ACC112 (cell line): ENCODE data around the gene PARM1.

Experiments used
- H2AFZ ChIP-seq: fragments of 200-600 bp; sonication (generic); one replicate; pipeline ENCODE4 v1.6.0; 2017; ENCODE audit warnings: antibody characterized with exemption, low read length; ENCODE audit not compliant: unreplicated experiment
- H3K27ac ChIP-seq: fragments of 200-600 bp; sonication (generic); 2 replicates; pipeline ENCODE4 v1.5.1; 2014; ENCODE audit warnings: low read depth, mild to moderate bottlenecking, antibody characterized with exemption, low read length, moderate library complexity
- H3K27me3 ChIP-seq: fragments of 200-600 bp; sonication (generic); 2 replicates; pipeline ENCODE4 v1.6.1; 2014; ENCODE audit warnings: mild to moderate bottlenecking, antibody characterized with exemption, low read length, moderate library complexity, mixed read lengths; ENCODE audit not compliant: insufficient read depth
- H3K36me3 ChIP-seq: fragments of 200-600 bp; sonication (generic); 2 replicates; pipeline ENCODE4 v1.6.1; 2016; ENCODE audit warnings: mild to moderate bottlenecking, antibody characterized with exemption, low read length, moderate library complexity, mixed read lengths; ENCODE audit not compliant: insufficient read depth
- H3K4me1 ChIP-seq: fragments of 200-600 bp; sonication (generic); one replicate; pipeline ENCODE4 v1.6.1; 2016; ENCODE audit warnings: low read length, mixed read lengths; ENCODE audit not compliant: insufficient read depth, unreplicated experiment, control insufficient read depth
- H3K4me3 ChIP-seq: fragments of 200-600 bp; sonication (generic); 2 replicates; pipeline ENCODE4 v1.5.1; 2014; ENCODE audit warnings: mild to moderate bottlenecking, low read depth, low read length
- H3K79me2 ChIP-seq: fragments of 200-600 bp; sonication (generic); one replicate; pipeline ENCODE4 v1.6.0; 2016; ENCODE audit warnings: low read length; ENCODE audit not compliant: control insufficient read depth, unreplicated experiment, insufficient read depth

PARM1 gene

DNA sequence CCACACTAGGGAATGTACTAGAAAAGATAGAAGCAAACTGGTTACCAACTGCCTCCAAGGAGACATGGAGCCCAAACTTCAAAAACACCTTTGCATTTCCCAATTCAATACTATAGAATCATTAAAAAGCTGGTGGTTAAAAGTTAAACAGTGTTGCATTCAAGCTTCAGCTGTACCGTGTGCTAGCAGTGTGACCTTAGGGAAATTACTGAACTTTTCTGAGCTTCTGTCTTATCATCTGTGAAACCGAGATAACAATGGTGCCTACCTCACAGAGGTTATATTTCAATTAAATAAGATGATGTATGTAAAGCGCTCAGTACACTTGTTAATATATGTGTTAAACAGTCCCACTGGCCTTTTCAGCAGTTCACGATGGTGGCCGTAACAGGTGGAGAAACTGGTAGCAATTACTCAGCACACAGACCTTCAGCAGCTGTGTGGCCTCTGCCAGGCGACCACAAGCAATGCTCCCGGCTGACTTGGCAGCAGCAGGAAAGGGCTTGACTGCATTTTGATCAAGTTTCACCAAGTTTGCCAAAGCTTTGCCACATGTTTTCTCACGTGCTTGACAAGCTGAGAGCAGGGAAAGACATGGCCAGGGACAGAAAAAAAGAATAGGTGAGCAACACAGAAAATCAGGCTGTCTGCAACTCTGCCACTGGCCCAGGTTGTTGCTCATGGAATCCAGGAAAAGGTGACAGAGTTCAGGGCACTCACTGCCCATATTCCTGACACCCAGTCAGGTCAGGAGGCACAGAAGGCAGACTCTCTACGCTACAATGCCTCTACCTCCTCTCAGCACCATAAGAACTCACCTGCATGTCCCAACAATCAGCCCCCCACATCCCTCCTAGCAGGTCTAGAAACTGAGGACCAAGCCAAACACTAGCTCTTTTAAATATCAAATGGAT is 72.1 kb downstream of the PARM1 start:
- no peaks in the 10 kb centered on the region for H3K4me1 ChIP-seq
- H3K79me2 ChIP-seq, result no peaks in the 10 kb centered on the region

DNA sequence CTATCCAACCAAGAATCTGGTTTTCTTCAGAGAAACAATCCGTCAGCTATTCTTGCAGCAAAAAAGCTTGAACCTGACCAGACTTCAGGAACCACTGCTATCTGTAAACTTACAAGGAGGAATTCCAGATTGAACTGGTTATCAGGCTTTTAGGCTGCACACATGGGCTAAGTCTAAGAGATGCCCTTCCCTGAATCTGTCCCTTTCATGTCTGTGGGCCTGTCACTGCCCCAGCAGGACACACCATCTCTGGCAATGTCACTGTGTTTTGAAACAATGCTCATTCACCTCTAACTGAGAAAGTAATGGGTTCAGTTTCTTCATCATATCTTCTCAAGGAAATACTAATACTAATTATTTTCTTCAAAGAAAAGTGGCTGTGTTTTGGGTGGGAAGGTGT is 72.8 kb downstream of the PARM1 start:
- Histone ChIP-seq H3K4me3 (no peak overlapping the region), H2AFZ (no peak overlapping the region), H3K4me1 (no peaks in the 10 kb centered on the region), H3K27ac (no peak overlapping the region), H3K36me3 (no peaks in the 10 kb centered on the region), H3K27me3 (no peaks in the 10 kb centered on the region), H3K79me2 (no peaks in the 10 kb centered on the region)

More for the DNA sequence above, 72.1 kb downstream of the PARM1 start:
- H3K27me3 ChIP-seq, result no peaks in the 10 kb centered on the region
- H2AFZ ChIP-seq, result no peak overlapping the region
- no peak overlapping the region for H3K4me3 ChIP-seq
- no peak overlapping the region for H3K27ac ChIP-seq
- H3K36me3 ChIP-seq, result no peaks in the 10 kb centered on the region

DNA sequence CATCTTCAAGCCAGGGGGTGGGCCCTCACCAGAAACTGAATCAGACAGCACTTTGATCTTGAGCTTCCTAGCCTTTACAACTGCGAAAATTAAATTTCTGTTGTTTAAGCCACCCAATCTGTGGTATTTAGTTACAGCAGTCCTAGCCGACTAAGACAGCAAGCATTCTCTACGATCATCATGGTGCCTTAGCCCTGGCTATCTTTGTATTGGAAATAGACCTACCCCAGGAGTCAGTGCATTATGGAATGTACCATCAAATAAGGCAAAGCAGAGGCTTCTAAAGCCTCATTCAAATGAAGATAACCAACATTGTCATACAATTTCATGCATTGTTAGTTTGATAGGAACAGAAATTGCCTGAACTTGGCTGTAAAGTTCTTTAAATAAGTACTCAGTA is 75.0 kb downstream of the PARM1 start:
- H3K27ac ChIP-seq, result no peak overlapping the region

DNA sequence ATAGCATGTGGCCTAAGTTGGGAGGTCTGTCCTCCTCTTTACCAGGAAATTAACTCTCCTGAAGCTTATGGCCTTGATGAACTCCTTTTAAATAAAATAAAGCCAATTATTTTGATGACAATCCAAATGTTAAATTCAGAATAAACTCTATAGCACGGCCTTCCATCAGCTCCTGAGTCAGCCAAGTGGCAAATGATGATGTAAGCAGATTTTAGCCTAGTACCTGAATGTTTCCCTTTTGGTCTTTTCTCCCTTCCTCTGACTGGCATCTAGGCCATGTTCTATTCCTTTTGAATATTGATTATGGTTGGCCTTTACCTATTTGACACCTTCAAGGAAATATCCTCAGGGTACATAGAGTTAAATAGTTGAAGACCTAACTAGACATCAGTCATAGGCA is 76.2 kb downstream of the PARM1 start:
- no peaks in the 10 kb centered on the region for H3K36me3 ChIP-seq
- H3K27ac ChIP-seq, result no peak overlapping the region
- no peak overlapping the region for H2AFZ ChIP-seq
- H3K79me2 ChIP-seq, result no peaks in the 10 kb centered on the region
- H3K27me3 ChIP-seq, result no peaks in the 10 kb centered on the region
- no peaks in the 10 kb centered on the region for H3K4me1 ChIP-seq
- H3K4me3 ChIP-seq, result no peak overlapping the region

More for the DNA sequence above, 75.0 kb downstream of the PARM1 start:
- Histone ChIP-seq H3K4me1 (no peaks in the 10 kb centered on the region), H2AFZ (no peak overlapping the region), H3K36me3 (no peaks in the 10 kb centered on the region), H3K79me2 (no peaks in the 10 kb centered on the region), H3K4me3 (no peak overlapping the region), H3K27me3 (no peaks in the 10 kb centered on the region)

DNA sequence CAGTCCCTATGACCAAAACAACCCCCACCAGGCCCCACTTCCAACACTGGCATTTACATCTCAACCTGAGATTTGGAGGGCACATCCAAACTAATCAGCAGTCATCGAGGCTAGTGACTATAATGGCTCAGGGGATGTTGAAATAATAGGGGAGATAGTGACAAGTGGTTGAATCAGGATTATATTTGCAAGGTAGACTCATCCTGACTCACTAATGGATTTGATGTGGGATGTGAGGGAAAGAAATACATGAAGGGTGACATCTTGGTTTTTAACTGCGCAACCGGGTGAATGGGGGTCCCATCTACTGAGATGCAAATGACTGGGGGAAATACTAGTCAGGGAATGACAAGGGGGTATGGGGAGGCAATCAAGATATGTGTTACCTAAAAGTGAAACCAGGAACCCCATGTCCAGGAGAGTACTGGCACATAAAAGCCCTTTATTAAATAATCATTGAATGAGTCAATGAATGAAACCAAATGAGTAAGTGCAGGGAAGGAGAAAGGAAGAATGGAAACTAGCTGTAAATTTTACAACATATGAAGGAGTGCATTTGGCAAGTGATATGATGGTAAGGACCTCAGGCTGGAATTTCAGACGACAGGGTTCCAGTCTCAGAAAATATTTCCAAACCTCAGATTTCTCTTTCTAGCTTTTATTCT is 78.3 kb downstream of the PARM1 start:
- Histone ChIP-seq H3K4me1 (no peaks in the 10 kb centered on the region), H3K79me2 (no peaks in the 10 kb centered on the region), H3K27ac (no peak overlapping the region), H3K36me3 (no peaks in the 10 kb centered on the region), H2AFZ (no peak overlapping the region), H3K4me3 (no peak overlapping the region), H3K27me3 (no peaks in the 10 kb centered on the region)

DNA sequence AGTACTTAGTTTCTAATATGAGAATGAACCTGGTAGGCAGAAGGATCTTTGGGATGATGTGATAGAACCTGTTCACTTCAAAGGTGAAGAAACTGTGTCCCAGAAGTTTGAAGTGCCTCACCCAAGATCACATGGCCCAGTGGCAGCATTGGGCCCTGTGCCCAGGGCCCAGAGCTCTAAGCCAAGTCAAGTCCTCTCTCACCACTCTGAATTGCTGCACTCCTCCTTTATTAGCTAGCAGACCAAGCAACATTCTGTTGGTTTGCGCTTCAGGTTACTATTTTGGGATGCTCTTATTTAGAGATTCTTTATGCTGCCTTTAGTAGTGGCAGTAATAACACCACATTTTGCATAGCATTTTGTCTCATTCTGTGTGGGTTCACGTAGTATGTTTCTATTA is 82.7 kb downstream of the PARM1 start:
- H3K4me1 ChIP-seq, result no peaks in the 10 kb centered on the region
- no peaks in the 10 kb centered on the region for H3K36me3 ChIP-seq
- no peak overlapping the region for H2AFZ ChIP-seq
- H3K27ac ChIP-seq, result no peak overlapping the region
- H3K79me2 ChIP-seq, result no peaks in the 10 kb centered on the region
- no peaks in the 10 kb centered on the region for H3K27me3 ChIP-seq
- H3K4me3 ChIP-seq, result no peak overlapping the region

DNA sequence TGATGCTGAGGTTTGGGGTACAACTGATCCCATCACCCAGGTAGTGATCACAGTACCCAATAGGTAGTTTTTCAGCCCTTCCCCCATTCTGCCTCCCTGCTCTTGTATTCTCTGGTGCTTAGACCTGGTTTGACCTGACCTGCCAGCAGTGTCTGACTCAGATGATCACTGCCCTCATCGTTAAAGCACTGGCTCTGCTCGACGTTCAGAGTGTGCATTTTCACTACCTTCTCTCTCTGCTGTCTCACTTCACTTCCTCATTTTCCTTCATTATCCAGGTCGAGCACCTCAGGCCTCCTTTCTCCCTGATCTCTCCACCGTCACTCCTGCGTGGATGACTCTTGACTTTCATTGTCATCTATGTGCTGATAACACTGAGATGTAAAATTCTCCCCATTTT is 83.6 kb downstream of the PARM1 start:
- Histone ChIP-seq H3K4me3 (no peak overlapping the region), H3K36me3 (no peaks in the 10 kb centered on the region), H3K79me2 (no peaks in the 10 kb centered on the region), H3K4me1 (no peaks in the 10 kb centered on the region), H3K27me3 (no peaks in the 10 kb centered on the region), H2AFZ (no peak overlapping the region), H3K27ac (no peak overlapping the region)

DNA sequence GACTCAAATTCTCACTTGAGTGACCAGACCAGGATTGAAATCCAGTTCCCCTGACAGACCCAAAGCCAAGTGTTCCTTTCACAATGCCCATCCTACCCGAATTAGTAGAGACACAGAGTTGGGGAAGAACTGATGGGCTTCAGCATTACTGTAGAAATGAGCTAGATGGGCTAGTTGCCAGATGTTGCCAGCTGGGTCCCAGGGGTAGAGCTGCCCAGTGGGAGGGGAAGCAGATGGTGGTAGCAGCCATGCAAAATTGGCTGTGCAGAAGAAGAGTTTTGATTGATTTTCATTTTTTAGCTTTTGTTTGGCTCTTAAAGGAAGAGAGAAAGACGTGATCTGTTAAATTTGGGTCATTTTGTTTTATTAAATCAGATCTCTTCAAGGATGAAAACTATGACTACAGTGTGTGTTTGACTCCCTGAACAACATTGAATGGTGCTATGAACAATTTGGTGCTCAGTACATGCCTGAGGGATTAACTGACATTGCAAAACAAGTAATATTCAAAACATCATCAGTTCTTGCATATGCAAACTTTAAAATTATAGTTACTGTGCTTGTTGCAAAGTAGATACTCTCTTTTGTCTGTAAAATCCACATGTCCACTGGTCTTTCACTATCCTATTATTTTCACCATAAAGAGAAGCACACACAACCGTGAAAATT is 86.0 kb downstream of the PARM1 start:
- Histone ChIP-seq H3K27ac (no peak overlapping the region), H3K79me2 (no peaks in the 10 kb centered on the region), H3K36me3 (no peaks in the 10 kb centered on the region), H2AFZ (no peak overlapping the region), H3K4me1 (no peaks in the 10 kb centered on the region), H3K4me3 (no peak overlapping the region), H3K27me3 (0 out of 2 replicates have a peak, but pooled peaks cover 7% of the 10 kb centered on the region)

DNA sequence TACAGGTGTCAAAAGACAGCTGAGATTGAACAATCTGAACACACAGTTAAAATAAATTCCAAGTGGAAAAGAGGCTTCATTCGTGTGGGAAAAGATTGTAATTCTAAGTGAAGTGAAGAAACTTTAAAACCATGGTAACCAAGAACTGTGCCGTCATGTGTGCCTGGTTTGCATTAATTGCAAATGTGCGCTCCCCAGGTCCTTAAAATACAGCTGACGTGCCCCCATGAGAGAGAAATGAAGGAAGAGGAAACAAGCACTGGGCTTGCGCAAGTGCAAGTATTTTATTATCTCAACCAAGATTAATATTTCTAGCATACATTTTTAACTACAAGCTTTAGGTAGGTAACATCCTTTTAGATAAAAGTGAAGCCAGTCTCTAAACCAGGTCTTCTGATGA is 92.5 kb downstream of the PARM1 start:
- Histone ChIP-seq H3K27me3 (0 out of 2 replicates have a peak, but pooled peaks cover 7% of the 10 kb centered on the region), H2AFZ (no peak overlapping the region), H3K4me1 (no peaks in the 10 kb centered on the region), H3K79me2 (no peaks in the 10 kb centered on the region), H3K27ac (no peak overlapping the region), H3K4me3 (no peak overlapping the region), H3K36me3 (no peaks in the 10 kb centered on the region)

DNA sequence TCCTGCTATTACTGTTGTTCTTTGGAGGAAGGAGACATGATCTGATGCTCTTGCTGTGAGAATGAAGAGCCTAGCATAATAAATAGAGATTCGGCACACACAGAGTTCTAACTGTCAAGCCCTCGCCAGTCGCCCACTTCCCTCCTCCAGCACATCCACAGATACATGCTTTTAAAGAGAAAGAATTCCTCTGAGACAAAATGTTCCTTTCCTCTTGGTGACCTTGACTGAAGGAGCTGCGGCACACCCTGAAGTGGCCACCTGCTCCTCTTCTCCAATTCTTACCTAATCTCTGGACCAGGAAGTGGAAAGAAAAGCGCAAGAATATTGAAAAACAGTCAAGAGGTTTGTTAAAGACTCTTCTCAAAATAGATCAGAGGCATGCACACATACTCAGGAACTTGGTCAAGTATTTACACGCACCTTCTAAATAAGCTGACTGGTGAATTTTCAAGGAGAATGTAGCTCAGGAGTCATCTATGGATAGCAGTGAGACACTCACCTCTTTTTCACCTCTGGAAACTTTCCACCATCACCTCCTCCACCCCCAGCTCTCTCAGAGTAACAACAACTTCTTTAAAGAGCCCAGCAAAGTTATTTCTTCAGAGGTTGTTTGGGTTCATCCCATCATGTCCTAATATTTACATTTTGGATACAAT is 95.4 kb downstream of the PARM1 start:
- Histone ChIP-seq H2AFZ (no peak overlapping the region), H3K27me3 (no peaks in the 10 kb centered on the region; the same call in 1 of the 2 replicates), H3K4me3 (no peak overlapping the region), H3K4me1 (no peaks in the 10 kb centered on the region), H3K27ac (no peak overlapping the region), H3K79me2 (no peaks in the 10 kb centered on the region), H3K36me3 (no peaks in the 10 kb centered on the region)
